HepG2 (cell line): ENCODE data around the gene ZBTB46. TPM values are rescaled to one million over a fixed set of nuclear protein-coding genes. Genes with fewer than 3 reads are reported as not detected.

Experiments used
- ASH2L ChIP-seq: fragments of 300-600, 200-600 bp; sonication (generic); IDR thresholded peaks from 2 replicates; pipeline ENCODE4 v1.7.0; 2017; ENCODE audit warnings: low read depth, mild to moderate bottlenecking, moderate library complexity, mixed read lengths, low read length; ENCODE audit not compliant: insufficient read length
- ELF4 ChIP-seq: sonication (generic); formaldehyde crosslinking; IDR thresholded peaks from 2 replicates; pipeline ENCODE4 v1.5.0; 2020; ENCODE audit warnings: missing genetic modification reagents, mild to moderate bottlenecking, moderate library complexity, borderline replicate concordance
- GPN1 ChIP-seq: sonication (generic); formaldehyde crosslinking; IDR thresholded peaks from 2 replicates; pipeline ENCODE4 v1.5.1; 2020; ENCODE audit warnings: missing genetic modification reagents, borderline replicate concordance
- ISL2 ChIP-seq: sonication (generic); formaldehyde crosslinking; IDR thresholded peaks from 2 replicates; pipeline ENCODE4 v1.5.0; 2020; ENCODE audit warnings: missing genetic modification reagents
- RAD51 ChIP-seq: fragments of 450-650 bp; IDR thresholded peaks from 2 replicates; pipeline ENCODE4 v1.6.1; 2016; ENCODE audit warnings: borderline replicate concordance
- SMARCE1 ChIP-seq: fragments of 450-650 bp; IDR thresholded peaks from 2 replicates; pipeline ENCODE4 v1.6.1; 2017; ENCODE audit warnings: borderline replicate concordance
- TCF7L2 ChIP-seq: IDR thresholded peaks from 2 replicates; pipeline ENCODE4 v1.6.1; 2011; ENCODE audit warnings: mild to moderate bottlenecking, low read depth, low read length, moderate library complexity
- TEAD3 ChIP-seq: optimal IDR thresholded peaks from 2 replicates; pipeline ENCODE3; 2016; ENCODE audit warnings: borderline replicate concordance
- ZFP90 ChIP-seq: sonication (generic); formaldehyde crosslinking; IDR thresholded peaks from 2 replicates; pipeline ENCODE4 v1.8.0; 2022; ENCODE audit warnings: missing genetic modification reagents, mild to moderate bottlenecking, inconsistent platforms, borderline replicate concordance
- ZNF124 ChIP-seq: sonication (generic); formaldehyde crosslinking; IDR thresholded peaks from 2 replicates; pipeline ENCODE4 v1.4.0; 2020; ENCODE audit warnings: missing genetic modification reagents
- ZNF224 ChIP-seq: sonication (generic); formaldehyde crosslinking; IDR thresholded peaks from 2 replicates; pipeline ENCODE4 v1.5.0; 2020; ENCODE audit warnings: mild to moderate bottlenecking, missing genetic modification reagents
- ZNF430 ChIP-seq: sonication (generic); formaldehyde crosslinking; IDR thresholded peaks from 2 replicates; pipeline ENCODE4 v1.9.0; 2021; ENCODE audit warnings: mild to moderate bottlenecking, missing genetic modification reagents
- ZNF501 ChIP-seq: sonication (generic); formaldehyde crosslinking; IDR thresholded peaks from 2 replicates; pipeline ENCODE4 v1.5.1; 2020; ENCODE audit warnings: mild to moderate bottlenecking, moderate library complexity, missing genetic modification reagents
- ZNF674 ChIP-seq: sonication (generic); formaldehyde crosslinking; IDR thresholded peaks from 2 replicates; pipeline ENCODE4 v1.5.0; 2020; ENCODE audit warnings: low read depth, mild to moderate bottlenecking, missing genetic modification reagents
- ZSCAN31 ChIP-seq: sonication (generic); formaldehyde crosslinking; IDR thresholded peaks from 2 replicates; pipeline ENCODE4 v1.5.0; 2020; ENCODE audit warnings: low read depth, mild to moderate bottlenecking, missing genetic modification reagents
- polyA plus RNA-seq, 8 experiments: library from polyadenylated mRNA; depleted of rRNA in 3 of 8; stranded (reverse) in 7 of 8; unstranded in 1 of 8; fragments of >200 nt; fragmentation: Illumina TruSeq in 4 of 8; extraction: Trizol in 4 of 8; gene quantifications; 2 replicates each; pipeline versions ENCODE4 v1.2.1 to v1.2.3, GENCODE V29; 2011 to 2016; ENCODE audit warnings: low read depth in 4 of 8, missing spikeins in 1 of 8, mixed read lengths in 1 of 8; ENCODE audit not compliant: insufficient read depth in 1 of 8
- total RNA-seq, 5 experiments: library from RNA; depleted of rRNA; stranded (reverse); fragments of >200 nt; fragmentation: Illumina TruSeq; extraction: Trizol; gene quantifications; 2 replicates each; pipeline ENCODE4 v1.2.3, GENCODE V29; 2016; ENCODE audit warnings: low read depth in 1 of 5
- TF ChIP-seq, protein P1 (sequence below): sonication (generic); formaldehyde crosslinking; IDR thresholded peaks from 2 replicates; pipeline ENCODE4 v1.8.1; 2023; ENCODE audit warnings: mild to moderate bottlenecking, missing genetic modification reagents
- TF ChIP-seq, protein P2 (sequence below): sonication (generic); formaldehyde crosslinking; IDR thresholded peaks from 2 replicates; pipeline ENCODE4 v1.5.1; 2020; ENCODE audit warnings: mild to moderate bottlenecking, missing genetic modification reagents, moderate library complexity
- TF ChIP-seq, protein P3 (sequence below): sonication (generic); formaldehyde crosslinking; IDR thresholded peaks from 2 replicates; pipeline ENCODE4 v1.4.0; 2020; ENCODE audit warnings: missing genetic modification reagents
- TF ChIP-seq, protein P4 (sequence below): sonication (generic); formaldehyde crosslinking; IDR thresholded peaks from 2 replicates; pipeline ENCODE4 v1.9.0; 2021; ENCODE audit warnings: missing genetic modification reagents, mild to moderate bottlenecking, borderline replicate concordance
- TF ChIP-seq, protein P5 (sequence below): sonication (generic); formaldehyde crosslinking; IDR thresholded peaks from 2 replicates; pipeline ENCODE4 v1.4.0; 2020; ENCODE audit warnings: missing genetic modification reagents
- TF ChIP-seq, protein P6 (sequence below): sonication (generic); formaldehyde crosslinking; IDR thresholded peaks from 2 replicates; pipeline ENCODE4 v1.4.0; 2020; ENCODE audit warnings: missing genetic modification reagents

The ZBTB46 gene
- total and polyA plus RNA-seq, 2 of the 13 experiments (the other 11 are each of a cell fraction or from before 2014, with no cell fraction given), result 1.6 to 13.5 TPM

DNA sequence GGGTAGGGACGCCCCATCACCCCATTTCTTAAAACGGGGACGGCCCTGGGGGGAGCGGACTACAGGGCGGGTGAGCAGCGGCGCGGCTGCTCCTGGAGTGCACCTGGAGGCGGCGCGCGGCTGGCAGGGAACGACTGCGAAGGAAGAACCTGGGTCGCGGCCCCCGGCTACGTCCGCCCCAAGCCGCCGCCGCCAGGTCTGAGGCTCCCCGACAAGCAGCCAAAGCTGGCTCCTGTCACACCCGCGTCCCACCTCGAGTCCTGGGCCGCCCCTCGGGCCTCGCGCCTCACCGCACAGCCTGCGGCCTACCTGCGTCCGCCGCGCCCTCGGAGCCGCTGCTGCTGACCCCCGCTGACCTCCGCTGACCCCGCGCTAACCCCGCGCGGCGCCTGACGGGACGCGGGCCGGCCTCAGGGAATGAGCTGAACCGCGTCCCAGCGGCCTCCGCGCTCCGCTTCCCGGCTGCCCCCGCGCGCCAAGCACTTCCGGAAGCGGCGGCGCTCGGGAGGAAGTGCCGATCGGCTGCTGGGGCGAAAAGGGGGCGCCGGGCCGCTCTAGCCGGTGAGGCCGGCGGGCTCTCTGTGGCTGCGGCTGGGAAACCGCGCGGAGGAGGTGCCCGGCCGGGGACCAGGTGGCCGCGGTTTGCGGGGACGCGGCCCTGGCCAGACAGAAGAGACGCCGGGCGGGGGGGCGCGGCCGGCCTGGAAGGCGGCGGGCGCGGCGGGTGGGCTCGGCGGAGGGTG lies 123.3 kb downstream of the ZBTB46 start, which contains the start of the genes ARFRP1 and ZGPAT (continued):
- TF ChIP-seq, protein P1, sequence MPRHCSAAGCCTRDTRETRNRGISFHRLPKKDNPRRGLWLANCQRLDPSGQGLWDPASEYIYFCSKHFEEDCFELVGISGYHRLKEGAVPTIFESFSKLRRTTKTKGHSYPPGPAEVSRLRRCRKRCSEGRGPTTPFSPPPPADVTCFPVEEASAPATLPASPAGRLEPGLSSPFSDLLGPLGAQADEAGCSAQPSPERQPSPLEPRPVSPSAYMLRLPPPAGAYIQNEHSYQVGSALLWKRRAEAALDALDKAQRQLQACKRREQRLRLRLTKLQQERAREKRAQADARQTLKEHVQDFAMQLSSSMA, result 0 out of 2 replicates have a peak, but pooled peaks have one; percentile 13
- TF ChIP-seq ASH2L (peak; percentile 94), TEAD3 (CRISPR knock-in tag) (peak; percentile 93), ELF4 (CRISPR knock-in tag) (peak; percentile 70), ZFP90 (CRISPR knock-in tag) (peak; percentile 89; the same call in 1 of the 2 replicates), ZNF674 (CRISPR knock-in tag) (peak; percentile 74; the same call in 1 of the 2 replicates), ZNF124 (CRISPR knock-in tag) (peak; percentile 94), ZNF224 (CRISPR knock-in tag) (0 out of 2 replicates have a peak, but pooled peaks have one; percentile 24), ZNF501 (CRISPR knock-in tag) (peak; percentile 94; the same call in 1 of the 2 replicates), ISL2 (CRISPR knock-in tag) (peak; percentile 75; the same call in 1 of the 2 replicates), TCF7L2 (no peak), ZNF430 (CRISPR knock-in tag) (peak; percentile 95), RAD51 (no peak), GPN1 (CRISPR knock-in tag) (peak; percentile 83; the same call in 1 of the 2 replicates), ZSCAN31 (CRISPR knock-in tag) (peak; percentile 80), SMARCE1 (no peak)
- TF ChIP-seq, protein P2, sequence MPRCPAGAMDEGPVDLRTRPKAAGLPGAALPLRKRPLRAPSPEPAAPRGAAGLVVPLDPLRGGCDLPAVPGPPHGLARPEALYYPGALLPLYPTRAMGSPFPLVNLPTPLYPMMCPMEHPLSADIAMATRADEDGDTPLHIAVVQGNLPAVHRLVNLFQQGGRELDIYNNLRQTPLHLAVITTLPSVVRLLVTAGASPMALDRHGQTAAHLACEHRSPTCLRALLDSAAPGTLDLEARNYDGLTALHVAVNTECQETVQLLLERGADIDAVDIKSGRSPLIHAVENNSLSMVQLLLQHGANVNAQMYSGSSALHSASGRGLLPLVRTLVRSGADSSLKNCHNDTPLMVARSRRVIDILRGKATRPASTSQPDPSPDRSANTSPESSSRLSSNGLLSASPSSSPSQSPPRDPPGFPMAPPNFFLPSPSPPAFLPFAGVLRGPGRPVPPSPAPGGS (CRISPR knock-in tag), result peak; percentile 96
- TF ChIP-seq, protein P3, sequence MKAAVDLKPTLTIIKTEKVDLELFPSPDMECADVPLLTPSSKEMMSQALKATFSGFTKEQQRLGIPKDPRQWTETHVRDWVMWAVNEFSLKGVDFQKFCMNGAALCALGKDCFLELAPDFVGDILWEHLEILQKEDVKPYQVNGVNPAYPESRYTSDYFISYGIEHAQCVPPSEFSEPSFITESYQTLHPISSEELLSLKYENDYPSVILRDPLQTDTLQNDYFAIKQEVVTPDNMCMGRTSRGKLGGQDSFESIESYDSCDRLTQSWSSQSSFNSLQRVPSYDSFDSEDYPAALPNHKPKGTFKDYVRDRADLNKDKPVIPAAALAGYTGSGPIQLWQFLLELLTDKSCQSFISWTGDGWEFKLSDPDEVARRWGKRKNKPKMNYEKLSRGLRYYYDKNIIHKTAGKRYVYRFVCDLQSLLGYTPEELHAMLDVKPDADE (CRISPR knock-in tag), result peak; percentile 94
- TF ChIP-seq, protein P4, sequence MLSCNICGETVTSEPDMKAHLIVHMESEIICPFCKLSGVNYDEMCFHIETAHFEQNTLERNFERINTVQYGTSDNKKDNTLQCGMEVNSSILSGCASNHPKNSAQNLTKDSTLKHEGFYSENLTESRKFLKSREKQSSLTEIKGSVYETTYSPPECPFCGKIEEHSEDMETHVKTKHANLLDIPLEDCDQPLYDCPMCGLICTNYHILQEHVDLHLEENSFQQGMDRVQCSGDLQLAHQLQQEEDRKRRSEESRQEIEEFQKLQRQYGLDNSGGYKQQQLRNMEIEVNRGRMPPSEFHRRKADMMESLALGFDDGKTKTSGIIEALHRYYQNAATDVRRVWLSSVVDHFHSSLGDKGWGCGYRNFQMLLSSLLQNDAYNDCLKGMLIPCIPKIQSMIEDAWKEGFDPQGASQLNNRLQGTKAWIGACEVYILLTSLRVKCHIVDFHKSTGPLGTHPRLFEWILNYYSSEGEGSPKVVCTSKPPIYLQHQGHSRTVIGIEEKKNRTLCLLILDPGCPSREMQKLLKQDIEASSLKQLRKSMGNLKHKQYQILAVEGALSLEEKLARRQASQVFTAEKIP, result no peak
- TF ChIP-seq, protein P5, sequence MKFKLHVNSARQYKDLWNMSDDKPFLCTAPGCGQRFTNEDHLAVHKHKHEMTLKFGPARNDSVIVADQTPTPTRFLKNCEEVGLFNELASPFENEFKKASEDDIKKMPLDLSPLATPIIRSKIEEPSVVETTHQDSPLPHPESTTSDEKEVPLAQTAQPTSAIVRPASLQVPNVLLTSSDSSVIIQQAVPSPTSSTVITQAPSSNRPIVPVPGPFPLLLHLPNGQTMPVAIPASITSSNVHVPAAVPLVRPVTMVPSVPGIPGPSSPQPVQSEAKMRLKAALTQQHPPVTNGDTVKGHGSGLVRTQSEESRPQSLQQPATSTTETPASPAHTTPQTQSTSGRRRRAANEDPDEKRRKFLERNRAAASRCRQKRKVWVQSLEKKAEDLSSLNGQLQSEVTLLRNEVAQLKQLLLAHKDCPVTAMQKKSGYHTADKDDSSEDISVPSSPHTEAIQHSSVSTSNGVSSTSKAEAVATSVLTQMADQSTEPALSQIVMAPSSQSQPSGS, result peak; percentile 94
- TF ChIP-seq, protein P6, sequence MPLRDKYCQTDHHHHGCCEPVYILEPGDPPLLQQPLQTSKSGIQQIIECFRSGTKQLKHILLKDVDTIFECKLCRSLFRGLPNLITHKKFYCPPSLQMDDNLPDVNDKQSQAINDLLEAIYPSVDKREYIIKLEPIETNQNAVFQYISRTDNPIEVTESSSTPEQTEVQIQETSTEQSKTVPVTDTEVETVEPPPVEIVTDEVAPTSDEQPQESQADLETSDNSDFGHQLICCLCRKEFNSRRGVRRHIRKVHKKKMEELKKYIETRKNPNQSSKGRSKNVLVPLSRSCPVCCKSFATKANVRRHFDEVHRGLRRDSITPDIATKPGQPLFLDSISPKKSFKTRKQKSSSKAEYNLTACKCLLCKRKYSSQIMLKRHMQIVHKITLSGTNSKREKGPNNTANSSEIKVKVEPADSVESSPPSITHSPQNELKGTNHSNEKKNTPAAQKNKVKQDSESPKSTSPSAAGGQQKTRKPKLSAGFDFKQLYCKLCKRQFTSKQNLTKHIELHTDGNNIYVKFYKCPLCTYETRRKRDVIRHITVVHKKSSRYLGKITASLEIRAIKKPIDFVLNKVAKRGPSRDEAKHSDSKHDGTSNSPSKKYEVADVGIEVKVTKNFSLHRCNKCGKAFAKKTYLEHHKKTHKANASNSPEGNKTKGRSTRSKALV (CRISPR knock-in tag), result peak; percentile 80; the same call in 1 of the 2 replicates
